Thyroid gland (tissue), 4 donors: ENCODE measurements around the gene CCR2. TPM values are rescaled to one million over a fixed set of nuclear protein-coding genes. Genes with fewer than 3 reads are reported as not detected.
A peak's percentile ranks its signal among the peaks of the same experiment; 100 is the strongest.

ENCODE experiments used
- DNase-seq, 2 donors: peaks; one replicate each; pipeline ENCODE4 v3.0.0-alpha.2; 2019
- H3K27ac ChIP-seq, 3 donors: fragments of 200-600 bp; sonication (generic); 1 replicate in 2 of 3; 2 replicates in 1 of 3; pipeline ENCODE4 v1.5.1; 2016 to 2019; ENCODE audit warnings: mild to moderate bottlenecking in 1 of 3, moderate library complexity in 1 of 3
- H3K27me3 ChIP-seq: fragments of 200-600 bp; sonication (generic); one replicate; pipeline ENCODE4 v1.5.1; 2019
- H3K36me3 ChIP-seq, 2 donors: fragments of 200-600 bp; sonication (generic); one replicate each; pipeline ENCODE4 v1.5.1; 2016 to 2019
- H3K4me1 ChIP-seq, 2 donors: fragments of 200-600 bp; sonication (generic); one replicate each; pipeline ENCODE4 v1.5.1; 2017 to 2019
- H3K4me3 ChIP-seq, 3 donors: fragments of 200-600 bp; sonication (generic); replicated peaks in 1 of 3; 1 replicate in 2 of 3; 2 replicates in 1 of 3; pipeline ENCODE4 v1.5.1; 2016; ENCODE audit warnings: mild to moderate bottlenecking in 1 of 3
- H3K9me3 ChIP-seq: fragments of 200-600 bp; sonication (generic); one replicate; pipeline ENCODE4 v1.5.1; 2017
- CTCF ChIP-seq, 6 experiments: fragments of 200-600 bp in 3 of 6; fragments of 450-650 bp in 3 of 6; sonication (generic) in 3 of 6; IDR thresholded peaks; one replicate each; pipeline ENCODE4 v1.5.1; 2016 to 2019; ENCODE audit warnings: antibody characterized with exemption in 6 of 6, mild to moderate bottlenecking in 2 of 6, inconsistent platforms in 1 of 6, moderate library complexity in 1 of 6
- POLR2A ChIP-seq, 2 donors: fragments of 450-650 bp; IDR thresholded peaks; one replicate each; pipeline ENCODE4 v1.6.1; 2017; ENCODE audit warnings: antibody characterized with exemption in 2 of 2, mild to moderate bottlenecking in 2 of 2, moderate library complexity in 1 of 2
- WGBS, 2 donors: methylation state at CpG; one replicate each; pipeline ENCODE4 v1.1.5; 2017; 5-methylcytosine and 5-hydroxymethylcytosine counted together
- intact Hi-C: fragments of 100-400 bp; cut with DNase I; formaldehyde crosslinking; loops from one replicate; pipeline ENCODE4 v1.15.1; 2023
- total RNA-seq, 4 donors: library from RNA; depleted of rRNA; stranded (reverse); fragments of >200 nt; gene quantifications; one replicate each; pipeline ENCODE4 v1.2.3, GENCODE V29; 2016

The CCR2 gene
- total RNA-seq, 4 donors from 2014 or later, result 0.89 to 4.4 (median 1.8) TPM

GRCh38 chr3:46406788-46407611, 53.1 kb downstream of the CCR2 start, which contains the start of the genes CCR5AS and CCRL2:
TSS of gene CCR5AS (minus strand) at chr3:46407066.
TSS of gene CCRL2 (plus strand) at chr3:46407259. CDS start at chr3:46408080, 821 bp downstream.
- Histone ChIP-seq H3K36me3 (no peaks in the 10 kb centered on the region), H3K27ac (peak within 1 kb of the TSS in 2 of 3 donors; percentile 38 to 67), H3K27me3 (no peaks in the 10 kb centered on the region), H3K4me3 (no peak within 1 kb of the TSS), H3K4me1 (peaks cover 15 to 29% of the 10 kb centered on the region in 2 donors), H3K9me3 (no peaks in the 10 kb centered on the region)
- peak in 1 of 2 donors; percentile 12 for DNase-seq
- WGBS, 2 donors, result 64 to 70% methylated on average over 20 of the region's 20 CpGs
- TF ChIP-seq POLR2A (IDR thresholded peaks at IDR 0.05), result no peak
- TF ChIP-seq CTCF (IDR thresholded peaks at IDR 0.05), result no peak
- intact Hi-C loops, result no loop called here

- Histone ChIP-seq H3K9me3 (no peaks in the 10 kb centered on the region), H3K4me3 (no peak overlapping the region), H3K4me1 (peaks cover 15 to 39% of the 10 kb centered on the region in 2 donors), H3K36me3 (no peaks in the 10 kb centered on the region), H3K27ac (peak overlapping the region in 1 of 3 donors; percentile 67), H3K27me3 (no peaks in the 10 kb centered on the region)
- no peak for TF ChIP-seq CTCF (IDR thresholded peaks at IDR 0.05)
- no peak for TF ChIP-seq POLR2A (IDR thresholded peaks at IDR 0.05)
- WGBS, 2 donors, result 81 to 84% methylated on average over 7 of the region's 7 CpGs
- intact Hi-C loops, result no loop called here
- DNase-seq, result no peak
Measured at GRCh38 chr3:46407970-46408369, 54.1 kb downstream of the CCR2 start.

GRCh38 chr3:46408853-46409252, 54.9 kb downstream of the CCR2 start:
- Histone ChIP-seq H3K9me3 (no peaks in the 10 kb centered on the region), H3K4me3 (no peak overlapping the region), H3K27me3 (no peaks in the 10 kb centered on the region), H3K27ac (no peak overlapping the region), H3K36me3 (no peaks in the 10 kb centered on the region), H3K4me1 (peaks cover 15 to 44% of the 10 kb centered on the region in 2 donors)
- TF ChIP-seq POLR2A (IDR thresholded peaks at IDR 0.05) (no peak), CTCF (IDR thresholded peaks at IDR 0.05) (no peak)
- DNase-seq, result no peak
- 90 to 92% methylated on average over 7 of the region's 7 CpGs for WGBS, 2 donors
- intact Hi-C loops, result no loop called here

GRCh38 chr3:46409739-46410489, 56.0 kb downstream of the CCR2 start:
- H3K36me3 ChIP-seq, result no peaks in the 10 kb centered on the region
- intact Hi-C loops, result no loop called here
- 80 to 92% methylated on average over 9 of the region's 9 CpGs for WGBS, 2 donors
- peaks cover 12 to 39% of the 10 kb centered on the region in 2 donors for H3K4me1 ChIP-seq
- no peaks in the 10 kb centered on the region for H3K9me3 ChIP-seq
- no peak for DNase-seq
- TF ChIP-seq CTCF (IDR thresholded peaks at IDR 0.05) (no peak), POLR2A (IDR thresholded peaks at IDR 0.05) (no peak)
- H3K27me3 ChIP-seq, result no peaks in the 10 kb centered on the region
- H3K4me3 ChIP-seq, result no peak overlapping the region
- H3K27ac ChIP-seq, result no peak overlapping the region

Other genes with a start within 250 kb of the CCR2 start
- 1 to 10 TPM in 3 of 4 donors, under 1 TPM in 1; 0.98 to 3.4 (median 2.3) TPM for gene CCR1, start 145.8 kb upstream of the CCR2 start, total RNA-seq
- gene CCR3, start 111.7 kb upstream of the CCR2 start, total RNA-seq, result not detected
- gene CCR5, start 16.8 kb downstream of the CCR2 start, total RNA-seq, result under 1 TPM in 3 of 4 donors, not detected in 1; 0.40 to 0.56 (median 0.49) TPM
- gene CCRL2, start 53.1 kb downstream of the CCR2 start, total RNA-seq, result 1 to 10 TPM in 1 of 4 donors, under 1 TPM in 3; 0.33 to 1.5 (median 0.81) TPM
- gene LTF, start 110.8 kb downstream of the CCR2 start, total RNA-seq, result 10 to 100 TPM in 3 of 4 donors, 1 to 10 TPM in 1; 6.3 to 48.6 (median 32.5) TPM
- not detected for gene RTP3, start 143.9 kb downstream of the CCR2 start, total RNA-seq
- 10 to 100 TPM; 25.0 to 37.4 (median 31.0) TPM for gene LRRC2, start 212.2 kb downstream of the CCR2 start, total RNA-seq